ENCODE results near the gene CD2.

- no peak for TF ChIP-seq CTCF (IDR thresholded peaks at IDR 0.05)
- no peak for TF ChIP-seq POLR2AphosphoS5 (IDR thresholded peaks at IDR 0.05)
- no peak for TF ChIP-seq POLR2A (IDR thresholded peaks at IDR 0.05)
- TF ChIP-seq EP300 (IDR thresholded peaks at IDR 0.05) = no peak
These were observed 13.7 kb downstream of the CD2 start for GRCh38 chr1:116767782-116768382.
